ENCODE data around the gene TMEM254. TPM values are rescaled to one million over a fixed set of nuclear protein-coding genes. Genes with fewer than 3 reads are reported as not detected.

The TMEM254 gene
- total and polyA plus RNA-seq, 9 of the 15 experiments (the other 6 are each of a cell fraction or from before 2014, with no cell fraction given), result 0.59 to 4.7 (median 1.9) TPM

GRCh38 chr10:80072584-80072983, 5.9 kb upstream of the TMEM254 start:
- intact Hi-C loops (cut with micrococcal nuclease) (no loop called here), in situ Hi-C loops (cut with MboI) (no loop called here)
- Histone ChIP-seq H3K9ac (ENCODE audit: insufficient read depth in 1 of 2, low read depth in 2 of 2, low read length in 2 of 2) (no peak overlapping the region), H3K4me3 (no peak overlapping the region), H3K4me1 (replicated peaks in 1 of 2; ENCODE audit: control insufficient read depth in 2 of 2, insufficient read depth in 2 of 2, low read length in 2 of 2) (no peaks in the 10 kb centered on the region), H3K9me3 (replicated peaks; ENCODE audit: control insufficient read depth, insufficient read depth, low read depth, low read length) (no peaks in the 10 kb centered on the region), H3K27ac (ENCODE audit: extremely low read depth, low read depth, low read length) (no peak overlapping the region), H3K79me2 (ENCODE audit: control insufficient read depth, insufficient read depth, low read length) (no peaks in the 10 kb centered on the region), H3K9me1 (ENCODE audit: control insufficient read depth, insufficient read depth, low read length) (no peaks in the 10 kb centered on the region), H2AFZ (ENCODE audit: low read depth, low read length) (no peak overlapping the region), H3K27me3 (ENCODE audit: control insufficient read depth in 2 of 2, insufficient read depth in 2 of 2, low read length in 2 of 2) (peaks cover 0 to 6% of the 10 kb centered on the region in 2 experiments; a peak in 2 of 5 replicates), H3K4me2 (ENCODE audit: insufficient read depth, low read length) (no peak overlapping the region), H4K20me1 (replicated peaks; ENCODE audit: control insufficient read depth, insufficient read depth, low read length) (no peaks in the 10 kb centered on the region), H3K36me3 (ENCODE audit: control insufficient read depth, insufficient read depth, low read length) (no peaks in the 10 kb centered on the region)
- BruUV-seq (replicated peaks), result no TSS peak
- no peak for TF ChIP-seq HMBOX1 (IDR thresholded peaks at IDR 0.05)
- TF ChIP-seq FOXJ3 (CRISPR knock-in tag; IDR thresholded peaks at IDR 0.05), result no peak
- TF ChIP-seq RREB1 (CRISPR knock-in tag; IDR thresholded peaks at IDR 0.05), result no peak
- TF ChIP-seq POLR2AphosphoS5 (IDR thresholded peaks at IDR 0.05; ENCODE audit: control insufficient read depth, insufficient read depth, low read depth, low read length), result no peak
- no peak for TF ChIP-seq BRF2 (IDR thresholded peaks at IDR 0.05; ENCODE audit: borderline replicate concordance, insufficient read depth, insufficient read length)
- no peak for TF ChIP-seq RNF2 (IDR thresholded peaks at IDR 0.05)
- TF ChIP-seq HDAC6 (IDR thresholded peaks at IDR 0.05; ENCODE audit: low read depth, low read length), result no peak
- no peak for TF ChIP-seq MCM5 (IDR thresholded peaks at IDR 0.05; ENCODE audit: low read depth)
- no peak for TF ChIP-seq MEIS2 (IDR thresholded peaks at IDR 0.05; ENCODE audit: partially characterized antibody)
- TF ChIP-seq MAFG (tag; conservative IDR thresholded peaks at IDR 0.05), result no peak
- no peak for TF ChIP-seq SMARCA5 (IDR thresholded peaks at IDR 0.05)
- TF ChIP-seq PYGO2 (tag; IDR thresholded peaks at IDR 0.05), result no peak
- TF ChIP-seq ARID1B (IDR thresholded peaks at IDR 0.05), result no peak
- TF ChIP-seq RB1 (IDR thresholded peaks at IDR 0.05; ENCODE audit: low read depth), result no peak
- ChIA-PET CTCF (ENCODE audit: low intra/inter-chr PET ratio) (no interaction called here), POLR2A (no interaction called here)
- no peak for FAIRE-seq
- WGBS (ENCODE audit: insufficient coverage, low coverage, missing lambda C conversion rate), result 5% methylated on average over 2 of the region's 2 CpGs
- no peak for DNase-seq (ENCODE audit: extremely low read depth in 1 of 4, low spot score in 3 of 4)
- no peak for ATAC-seq
